K562 (cell line): ENCODE results near the gene JAKMIP2. TPM values are rescaled to one million over a fixed set of nuclear protein-coding genes. Genes with fewer than 3 reads are reported as not detected.

Source experiments
- ATAC-seq: fragments of 200-7000 bp; cut with Tn5 transposase; 3 replicates; pipeline ENCODE4 v1.9.1; 2020; ENCODE audit warnings: moderate library complexity
- BruUV-seq: library from RNA; stranded (reverse); fragments of 400-500 nt; replicated peaks from 2 replicates; lab custom pipeline; 2021; lab: Mats Ljungman, UMichigan
- CTCF ChIA-PET: fragments of 300-600 bp; formaldehyde crosslinking; extraction: SDS; loops from one replicate; lab custom pipeline; 2021; ENCODE audit warnings: low intra/inter-chr PET ratio; lab: Yijun Ruan, JAX
- POLR2A ChIA-PET: fragments of 300-600, 350-650 bp; sonication (Branson Sonifier 250); formaldehyde crosslinking; extraction: SDS; loops from one replicate; lab custom pipeline; 2021; ENCODE audit warnings: antibody characterized with exemption, inconsistent platforms; lab: Yijun Ruan, JAX
- DNase-seq, 4 experiments: peaks; one replicate each; pipeline versions ENCODE4 v3.0.0 to v3.0.0-alpha.2; 2011 to 2018; ENCODE audit warnings: low spot score in 3 of 4, mixed read lengths in 3 of 4; ENCODE audit errors: extremely low read depth in 1 of 4
- FAIRE-seq: peaks from 2 replicates; lab custom pipeline; 2011; peaks lifted over from hg19 to GRCh38; lab: Jason Lieb, UNC
- H2AFZ ChIP-seq: 2 replicates; pipeline ENCODE4 v1.6.0; 2011; ENCODE audit warnings: low read depth, low read length, control low read depth, inconsistent platforms
- H3K27ac ChIP-seq: fragments of 200-600 bp; 3 replicates; pipeline ENCODE4 v1.8.0; 2011; ENCODE audit warnings: low read depth, mild to moderate bottlenecking, control low read depth, inconsistent platforms, low read length, moderate library complexity, mixed read lengths; ENCODE audit errors: extremely low read depth
- H3K27me3 ChIP-seq, 2 experiments: fragments of 300-600 bp in 1 of 2; 2 replicates in 1 of 2; 3 replicates in 1 of 2; pipeline versions ENCODE4 v1.6.0 to v1.8.0; 2011; ENCODE audit warnings: inconsistent platforms in 2 of 2, low read length in 2 of 2, mild to moderate bottlenecking in 1 of 2, mixed read lengths in 1 of 2, moderate library complexity in 1 of 2; ENCODE audit not compliant: control insufficient read depth in 2 of 2, insufficient read depth in 2 of 2
- H3K36me3 ChIP-seq: fragments of 300-600 bp; 3 replicates; pipeline ENCODE4 v1.8.0; 2011; ENCODE audit warnings: mild to moderate bottlenecking, low read length, inconsistent platforms; ENCODE audit not compliant: control insufficient read depth, insufficient read depth
- H3K4me1 ChIP-seq, 2 experiments: fragments of 200-600 bp in 1 of 2; replicated peaks in 1 of 2; 2 replicates in 1 of 2; 3 replicates in 1 of 2; pipeline versions ENCODE4 v1.5.1 to v1.8.0; 2011; ENCODE audit warnings: inconsistent platforms in 2 of 2, low read length in 2 of 2, mild to moderate bottlenecking in 1 of 2, mixed read lengths in 1 of 2, moderate library complexity in 1 of 2; ENCODE audit not compliant: control insufficient read depth in 2 of 2, insufficient read depth in 2 of 2
- H3K4me2 ChIP-seq: 2 replicates; pipeline ENCODE4 v1.6.1; 2011; ENCODE audit warnings: low read length, control low read depth, inconsistent platforms, mixed read lengths; ENCODE audit not compliant: insufficient read depth
- H3K4me3 ChIP-seq: fragments of 200-600 bp; sonication (generic), shearing (Covaris generic); 2 replicates; pipeline ENCODE4 v1.5.1; 2016; ENCODE audit warnings: control low read depth, inconsistent platforms
- H3K79me2 ChIP-seq: fragments of 200-600 bp; 3 replicates; pipeline ENCODE4 v1.8.0; 2011; ENCODE audit warnings: low read length, inconsistent platforms; ENCODE audit not compliant: control insufficient read depth, insufficient read depth
- H3K9ac ChIP-seq, 2 experiments: 2 replicates each; pipeline versions ENCODE4 v1.6.0 to v1.6.1; 2011; ENCODE audit warnings: low read depth in 2 of 2, low read length in 2 of 2, control low read depth in 1 of 2, inconsistent platforms in 1 of 2, mild to moderate bottlenecking in 1 of 2, mixed read lengths in 1 of 2; ENCODE audit not compliant: insufficient read depth in 1 of 2
- H3K9me1 ChIP-seq: one replicate; pipeline ENCODE4 v1.6.0; 2011; ENCODE audit warnings: inconsistent platforms, mild to moderate bottlenecking, low read length, moderate library complexity; ENCODE audit not compliant: control insufficient read depth, insufficient read depth
- H3K9me3 ChIP-seq: replicated peaks from 2 replicates; pipeline ENCODE4 v1.5.1; 2011; ENCODE audit warnings: low read depth, low read length, inconsistent platforms; ENCODE audit not compliant: control insufficient read depth, insufficient read depth
- H4K20me1 ChIP-seq: replicated peaks from 2 replicates; pipeline ENCODE4 v1.6.1; 2011; ENCODE audit warnings: low read length, inconsistent platforms, mixed read lengths; ENCODE audit not compliant: control insufficient read depth, insufficient read depth
- CBFA2T3 ChIP-seq: fragments of 450-650 bp; IDR thresholded peaks from 2 replicates; pipeline ENCODE4 v1.6.1; 2017
- CHCHD3 ChIP-seq: fragments of 250-450 bp; sonication (Bioruptor Pico); IDR thresholded peaks from 2 replicates; pipeline ENCODE4 v2.1.2; 2022; ENCODE audit warnings: mild to moderate bottlenecking
- HDAC1 ChIP-seq, 2 experiments: fragments of 450-650 bp; IDR thresholded peaks; 2 replicates each; pipeline ENCODE4 v1.6.1; 2016 to 2017; ENCODE audit warnings: inconsistent platforms in 1 of 2, mild to moderate bottlenecking in 1 of 2, moderate library complexity in 1 of 2
- KAT8 ChIP-seq: fragments of 450-650 bp; IDR thresholded peaks from 2 replicates; pipeline ENCODE4 v1.6.1; 2016; ENCODE audit warnings: low read depth, mild to moderate bottlenecking
- LEF1 ChIP-seq: fragments of 450-650 bp; IDR thresholded peaks from 2 replicates; pipeline ENCODE4 v1.6.1; 2016; ENCODE audit warnings: mild to moderate bottlenecking
- MXD1 ChIP-seq: fragments of 250-450 bp; sonication (Bioruptor Pico); IDR thresholded peaks from 2 replicates; pipeline ENCODE4 v1.8.0; 2021; ENCODE audit warnings: borderline replicate concordance, mild to moderate bottlenecking, moderate library complexity; ENCODE audit not compliant: poor library complexity, severe bottlenecking
- NCOA6 ChIP-seq: fragments of 450-650 bp; IDR thresholded peaks from 2 replicates; pipeline ENCODE4 v1.6.1; 2017; ENCODE audit warnings: mild to moderate bottlenecking
- RBM25 ChIP-seq: fragments of 200-400 bp; formaldehyde crosslinking; IDR thresholded peaks from 2 replicates; pipeline ENCODE4 v1.6.1; 2018; ENCODE audit warnings: low read length, low read depth, moderate library complexity; ENCODE audit not compliant: severe bottlenecking
- SIN3B ChIP-seq: fragments of 450-650 bp; IDR thresholded peaks from 2 replicates; pipeline ENCODE4 v1.6.1; 2017; ENCODE audit warnings: low read depth, mild to moderate bottlenecking, moderate library complexity
- TAF7 ChIP-seq: fragments of 450-650 bp; IDR thresholded peaks from 2 replicates; pipeline ENCODE4 v1.6.1; 2016; ENCODE audit warnings: missing genetic modification characterization, missing compliant biosample characterization
- ZBTB8A ChIP-seq: fragments of 450-650 bp; IDR thresholded peaks from 2 replicates; pipeline ENCODE4 v1.6.1; 2018; ENCODE audit warnings: mild to moderate bottlenecking, moderate library complexity; ENCODE audit not compliant: partially characterized antibody
- WGBS: fragments of 100-300 bp; shearing (Covaris generic); methylation state at CpG from one replicate; pipeline ENCODE4 v1.1.6; 2016; ENCODE audit warnings: low coverage, mixed read lengths; ENCODE audit not compliant: insufficient coverage; ENCODE audit errors: missing lambda C conversion rate; 5-methylcytosine and 5-hydroxymethylcytosine counted together
- in situ Hi-C: fragments of 300-500 bp; cut with MboI; formaldehyde crosslinking; loops from 4 replicates; pipeline ENCODE4 v1.15.0; 2018; ENCODE audit warnings: inconsistent platforms, mixed read lengths
- intact Hi-C: fragments of 100-400 bp; cut with micrococcal nuclease; formaldehyde crosslinking; loops from 2 replicates; pipeline ENCODE4 v1.14.2; 2022
- polyA plus RNA-seq, 8 experiments: library from polyadenylated mRNA; depleted of rRNA in 4 of 8; stranded (reverse) in 5 of 8; unstranded in 3 of 8; fragments of >200 nt; fragmentation: Nextera tagmentation in 2 of 8; fragmentation: Illumina TruSeq in 1 of 8; extraction: Ambion mirVana in 2 of 8; extraction: Trizol in 1 of 8; gene quantifications; 2 replicates each; pipeline versions ENCODE4 v1.2.1 to v1.2.3, GENCODE V29; 2011 to 2014; ENCODE audit warnings: inconsistent platforms in 1 of 8, missing spikeins in 1 of 8
- total RNA-seq, 7 experiments: library from RNA; depleted of rRNA in 6 of 7; stranded (reverse); fragments of >200 nt in 6 of 7; fragmentation: Illumina TruSeq in 2 of 7; extraction: Trizol in 2 of 7; gene quantifications; 2 replicates each; pipeline versions ENCODE4 v1.2.1 to v1.2.3, GENCODE V29; 2011 to 2021; ENCODE audit warnings: low replicate concordance in 1 of 7
- TF ChIP-seq, protein P1 (sequence below): sonication (generic); formaldehyde crosslinking; IDR thresholded peaks from 2 replicates; pipeline ENCODE4 v1.8.0; 2022; ENCODE audit warnings: mild to moderate bottlenecking, missing genetic modification reagents

Gene JAKMIP2
- total and polyA plus RNA-seq, 9 of the 15 experiments (the other 6 are each of a cell fraction or from before 2014, with no cell fraction given): not detected

DNA sequence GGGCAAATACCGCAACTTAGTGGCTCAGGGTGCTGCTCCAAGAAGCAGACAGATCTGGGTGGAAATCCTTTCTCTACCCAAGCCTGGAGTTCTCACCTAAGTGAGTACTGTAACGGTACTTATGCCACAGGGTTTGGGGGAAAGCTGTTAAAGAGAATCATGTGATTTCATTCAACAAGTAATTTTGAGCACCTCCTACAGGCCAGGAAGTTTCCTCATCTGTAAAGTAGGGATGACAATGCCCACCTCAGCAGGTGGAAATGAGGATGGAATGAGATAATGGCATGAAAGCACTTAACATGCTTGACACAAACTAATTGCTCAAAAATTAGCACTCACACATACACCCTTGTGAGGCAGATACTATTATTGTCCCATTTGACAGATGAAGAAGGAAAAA, 114.1 kb downstream of the JAKMIP2 start:
- FAIRE-seq (no peak), DNase-seq (no peak), ATAC-seq (no peak)
- Histone ChIP-seq H3K9ac (no peak overlapping the region), H4K20me1 (no peaks in the 10 kb centered on the region), H3K9me1 (no peaks in the 10 kb centered on the region), H3K9me3 (peaks cover 3% of the 10 kb centered on the region; the same call in 1 of the 2 replicates), H3K36me3 (no peaks in the 10 kb centered on the region), H3K27ac (no peak overlapping the region), H3K4me1 (no peaks in the 10 kb centered on the region), H3K4me2 (no peak overlapping the region), H3K4me3 (no peak overlapping the region), H2AFZ (no peak overlapping the region), H3K79me2 (no peaks in the 10 kb centered on the region), H3K27me3 (no peaks in the 10 kb centered on the region)
- ChIA-PET CTCF (no interaction called here), POLR2A (no interaction called here)
- intact Hi-C loops: no loop called here
- in situ Hi-C loops: no loop called here
- TF ChIP-seq KAT8 (no peak), TAF7 (no peak), CBFA2T3 (no peak), MXD1 (CRISPR knock-in tag) (no peak), SIN3B (no peak), RBM25 (no peak), NCOA6 (no peak), HDAC1 (IDR thresholded peaks at IDR 0.05) (no peak), ZBTB8A (no peak), LEF1 (no peak), CHCHD3 (no peak)
- TF ChIP-seq, protein P1, sequence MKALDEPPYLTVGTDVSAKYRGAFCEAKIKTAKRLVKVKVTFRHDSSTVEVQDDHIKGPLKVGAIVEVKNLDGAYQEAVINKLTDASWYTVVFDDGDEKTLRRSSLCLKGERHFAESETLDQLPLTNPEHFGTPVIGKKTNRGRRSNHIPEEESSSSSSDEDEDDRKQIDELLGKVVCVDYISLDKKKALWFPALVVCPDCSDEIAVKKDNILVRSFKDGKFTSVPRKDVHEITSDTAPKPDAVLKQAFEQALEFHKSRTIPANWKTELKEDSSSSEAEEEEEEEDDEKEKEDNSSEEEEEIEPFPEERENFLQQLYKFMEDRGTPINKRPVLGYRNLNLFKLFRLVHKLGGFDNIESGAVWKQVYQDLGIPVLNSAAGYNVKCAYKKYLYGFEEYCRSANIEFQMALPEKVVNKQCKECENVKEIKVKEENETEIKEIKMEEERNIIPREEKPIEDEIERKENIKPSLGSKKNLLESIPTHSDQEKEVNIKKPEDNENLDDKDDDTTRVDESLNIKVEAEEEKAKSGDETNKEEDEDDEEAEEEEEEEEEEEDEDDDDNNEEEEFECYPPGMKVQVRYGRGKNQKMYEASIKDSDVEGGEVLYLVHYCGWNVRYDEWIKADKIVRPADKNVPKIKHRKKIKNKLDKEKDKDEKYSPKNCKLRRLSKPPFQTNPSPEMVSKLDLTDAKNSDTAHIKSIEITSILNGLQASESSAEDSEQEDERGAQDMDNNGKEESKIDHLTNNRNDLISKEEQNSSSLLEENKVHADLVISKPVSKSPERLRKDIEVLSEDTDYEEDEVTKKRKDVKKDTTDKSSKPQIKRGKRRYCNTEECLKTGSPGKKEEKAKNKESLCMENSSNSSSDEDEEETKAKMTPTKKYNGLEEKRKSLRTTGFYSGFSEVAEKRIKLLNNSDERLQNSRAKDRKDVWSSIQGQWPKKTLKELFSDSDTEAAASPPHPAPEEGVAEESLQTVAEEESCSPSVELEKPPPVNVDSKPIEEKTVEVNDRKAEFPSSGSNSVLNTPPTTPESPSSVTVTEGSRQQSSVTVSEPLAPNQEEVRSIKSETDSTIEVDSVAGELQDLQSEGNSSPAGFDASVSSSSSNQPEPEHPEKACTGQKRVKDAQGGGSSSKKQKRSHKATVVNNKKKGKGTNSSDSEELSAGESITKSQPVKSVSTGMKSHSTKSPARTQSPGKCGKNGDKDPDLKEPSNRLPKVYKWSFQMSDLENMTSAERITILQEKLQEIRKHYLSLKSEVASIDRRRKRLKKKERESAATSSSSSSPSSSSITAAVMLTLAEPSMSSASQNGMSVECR (CRISPR knock-in tag): no peak
- 0% methylated on average over 2 of the region's 2 CpGs for WGBS
- BruUV-seq: no TSS peak
